ENCODE results near the gene SLIT3. TPM values are rescaled to one million over a fixed set of nuclear protein-coding genes. Genes with fewer than 3 reads are reported as not detected.

SLIT3 gene
- total RNA-seq, 2 experiments from 2014 or later: 0.15 TPM; not detected in 1

DNA sequence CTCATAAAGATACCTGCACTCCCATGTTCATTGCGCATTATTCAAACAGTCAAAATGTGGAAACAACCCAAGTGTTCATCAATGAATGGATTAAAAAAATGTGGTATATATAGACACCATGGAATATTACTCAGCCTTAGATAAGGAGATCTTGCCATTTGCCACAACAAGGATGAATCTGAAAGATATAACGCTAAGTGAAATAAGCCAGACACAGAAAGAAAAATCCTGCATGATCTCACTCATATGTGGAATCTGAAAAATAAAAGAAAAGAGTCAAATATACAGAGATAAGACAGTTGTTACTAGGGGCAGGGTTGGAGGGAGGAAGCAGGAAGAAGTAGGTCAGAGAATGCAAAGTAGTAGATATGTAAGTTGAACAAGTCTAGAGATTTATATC is 17.6 kb upstream of the SLIT3 start:
- CTCF ChIA-PET: no interaction called here
- Mint-ChIP-seq H3K4me1 (no peaks in the 10 kb centered on the region), H3K4me3 (no peak overlapping the region), H3K27ac (no peak overlapping the region), H3K9me3 (no peaks in the 10 kb centered on the region), H3K27me3 (peaks cover 23% of the 10 kb centered on the region), H3K36me3 (ENCODE audit: low read depth) (no peaks in the 10 kb centered on the region)
- no peak for DNase-seq
- POLR2A ChIA-PET: no interaction called here

DNA sequence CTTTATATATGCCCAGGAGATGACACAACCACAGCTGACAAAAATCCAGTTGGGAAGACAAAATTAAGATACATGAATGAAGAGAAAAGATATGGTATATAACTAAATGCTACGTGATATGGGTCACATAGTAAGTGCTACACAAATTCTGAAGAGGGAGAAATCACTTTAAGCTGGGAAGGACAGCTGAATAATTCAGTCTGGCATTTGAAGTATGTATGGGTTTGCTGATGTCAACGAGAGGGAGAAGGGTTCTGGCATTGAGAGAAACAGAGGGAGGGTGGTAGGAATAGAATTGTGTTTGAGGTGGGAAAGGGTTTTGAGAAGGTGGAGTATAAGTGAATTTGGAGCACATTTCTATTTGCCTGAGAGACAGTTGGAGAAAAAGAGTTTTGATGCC is 6.7 kb upstream of the SLIT3 start:
- H3K4me1 Mint-ChIP-seq: no peaks in the 10 kb centered on the region
- no peaks in the 10 kb centered on the region for H3K9me3 Mint-ChIP-seq
- ChIA-PET POLR2A (no interaction called here), CTCF (no interaction called here)
- H3K36me3 Mint-ChIP-seq (ENCODE audit: low read depth): no peaks in the 10 kb centered on the region
- DNase-seq: no peak
- no peak overlapping the region for H3K4me3 Mint-ChIP-seq
- H3K27ac Mint-ChIP-seq: no peak overlapping the region
- peaks cover 25% of the 10 kb centered on the region for H3K27me3 Mint-ChIP-seq

DNA sequence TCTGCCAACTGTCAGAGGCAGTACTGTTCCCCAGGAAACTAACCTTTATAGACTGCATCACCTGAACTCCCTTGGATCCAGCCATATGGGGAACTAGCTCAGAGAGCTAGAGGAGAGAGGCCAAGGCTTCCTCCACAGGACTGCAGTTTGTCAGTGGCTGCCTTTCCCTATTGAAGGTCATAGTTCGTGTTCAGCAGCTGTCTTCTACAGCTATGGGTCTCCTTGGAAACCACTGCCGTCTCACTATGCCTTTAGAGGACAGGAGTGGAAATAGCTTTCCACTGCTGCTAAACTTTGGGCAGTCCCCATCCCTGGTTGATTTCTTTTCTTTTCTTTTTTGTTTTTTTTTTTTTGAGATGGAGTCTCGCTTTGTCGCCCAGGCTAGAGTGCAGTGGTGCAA is 4.4 kb upstream of the SLIT3 start:
- ChIA-PET CTCF (interaction anchor here (1.1 kb wide), 1 partner anchor 10 kb away, joined by 3 read pairs; no protein-coding TSS in a partner anchor), POLR2A (no interaction called here)
- no peak overlapping the region for H3K4me3 Mint-ChIP-seq
- H3K27ac Mint-ChIP-seq: no peak overlapping the region
- H3K9me3 Mint-ChIP-seq: no peaks in the 10 kb centered on the region
- H3K27me3 Mint-ChIP-seq: peaks cover 41% of the 10 kb centered on the region
- H3K36me3 Mint-ChIP-seq (ENCODE audit: low read depth): no peaks in the 10 kb centered on the region
- no peak for DNase-seq
- H3K4me1 Mint-ChIP-seq: peaks cover 9% of the 10 kb centered on the region

DNA sequence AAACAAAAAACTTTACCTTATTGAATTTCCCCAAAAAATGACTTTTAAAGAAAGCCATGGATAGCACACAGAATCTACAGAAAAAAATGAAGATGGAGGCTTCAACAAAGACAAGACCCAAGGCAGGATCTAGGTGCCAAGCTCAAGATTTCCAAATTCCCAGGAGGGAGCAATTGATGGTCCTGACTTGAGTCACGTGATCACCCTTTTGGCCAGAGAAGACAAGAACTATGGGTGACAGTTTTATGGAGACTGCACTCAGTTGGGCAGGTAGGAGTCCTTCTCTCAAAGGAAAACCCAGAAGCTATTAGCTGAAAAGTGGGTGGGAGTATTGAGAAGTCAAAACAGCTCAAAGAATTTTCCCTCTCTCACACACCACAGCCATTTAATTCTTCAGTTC is 3.2 kb upstream of the SLIT3 start:
- Mint-ChIP-seq H3K27ac (no peak overlapping the region), H3K27me3 (peaks cover 51% of the 10 kb centered on the region), H3K4me1 (peaks cover 9% of the 10 kb centered on the region), H3K36me3 (ENCODE audit: low read depth) (no peaks in the 10 kb centered on the region), H3K9me3 (no peaks in the 10 kb centered on the region), H3K4me3 (no peak overlapping the region)
- CTCF ChIA-PET: no interaction called here
- POLR2A ChIA-PET: no interaction called here
- DNase-seq: no peak

DNA sequence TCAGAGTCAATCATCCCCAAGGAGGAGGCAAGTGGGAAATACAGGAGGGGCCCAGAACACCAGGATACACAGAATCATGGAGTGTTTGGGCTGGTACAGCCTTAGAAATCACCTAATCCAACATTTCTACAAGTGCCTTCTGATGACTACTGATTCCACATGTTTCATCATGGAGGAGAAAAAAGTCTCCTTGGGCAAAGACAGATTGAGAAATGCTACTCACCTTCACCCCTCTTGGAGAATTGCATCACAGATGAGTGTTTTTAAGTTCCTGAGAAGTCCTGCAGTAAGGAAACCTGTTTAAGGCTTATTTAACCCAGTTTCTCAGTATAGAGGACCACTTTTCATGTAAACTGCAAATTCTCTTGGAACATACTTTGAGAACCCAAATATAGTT is 2.2 kb upstream of the SLIT3 start:
- no peak overlapping the region for H3K4me3 Mint-ChIP-seq
- no peak overlapping the region for H3K27ac Mint-ChIP-seq
- ChIA-PET POLR2A (no interaction called here), CTCF (no interaction called here)
- peaks cover 58% of the 10 kb centered on the region for H3K27me3 Mint-ChIP-seq
- no peaks in the 10 kb centered on the region for H3K36me3 Mint-ChIP-seq (ENCODE audit: low read depth)
- DNase-seq: no peak
- H3K4me1 Mint-ChIP-seq: peaks cover 9% of the 10 kb centered on the region
- H3K9me3 Mint-ChIP-seq: no peaks in the 10 kb centered on the region

DNA sequence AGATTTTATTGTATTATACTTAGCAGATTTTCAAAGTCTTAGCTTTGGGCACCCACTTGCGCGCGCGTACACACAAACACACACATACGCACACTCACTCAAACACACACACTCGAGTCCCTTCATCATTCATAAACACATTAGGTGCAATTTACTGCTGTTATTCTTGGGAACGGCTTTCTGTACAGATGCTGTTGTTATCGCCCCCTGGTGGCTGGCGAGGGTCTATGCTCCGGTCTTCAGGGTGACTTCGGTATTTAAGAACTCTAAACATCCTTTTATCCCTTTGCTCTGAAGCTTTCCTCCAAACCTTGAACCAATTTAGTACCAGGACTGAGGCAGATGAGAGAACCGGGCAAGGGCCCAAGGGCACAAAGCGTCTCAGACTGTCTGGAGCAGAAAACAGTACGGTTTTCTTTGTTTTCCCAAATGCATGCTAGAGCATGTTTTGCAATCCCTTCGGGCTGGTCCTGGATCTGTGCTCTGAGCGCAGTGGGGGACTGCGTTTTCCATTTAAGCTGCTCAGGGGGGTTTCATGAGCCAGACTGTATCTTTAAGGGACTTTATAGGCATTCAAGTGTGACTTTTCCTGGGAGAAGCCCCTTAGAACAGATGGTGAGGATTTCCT is 1.7 kb upstream of the SLIT3 start:
- Mint-ChIP-seq H3K36me3 (ENCODE audit: low read depth) (no peaks in the 10 kb centered on the region), H3K4me3 (no peak overlapping the region), H3K4me1 (peaks cover 9% of the 10 kb centered on the region), H3K9me3 (no peaks in the 10 kb centered on the region), H3K27ac (no peak overlapping the region), H3K27me3 (peaks cover 58% of the 10 kb centered on the region)
- DNase-seq: peak; percentile 71
- CTCF ChIA-PET: no interaction called here
- POLR2A ChIA-PET: no interaction called here

DNA sequence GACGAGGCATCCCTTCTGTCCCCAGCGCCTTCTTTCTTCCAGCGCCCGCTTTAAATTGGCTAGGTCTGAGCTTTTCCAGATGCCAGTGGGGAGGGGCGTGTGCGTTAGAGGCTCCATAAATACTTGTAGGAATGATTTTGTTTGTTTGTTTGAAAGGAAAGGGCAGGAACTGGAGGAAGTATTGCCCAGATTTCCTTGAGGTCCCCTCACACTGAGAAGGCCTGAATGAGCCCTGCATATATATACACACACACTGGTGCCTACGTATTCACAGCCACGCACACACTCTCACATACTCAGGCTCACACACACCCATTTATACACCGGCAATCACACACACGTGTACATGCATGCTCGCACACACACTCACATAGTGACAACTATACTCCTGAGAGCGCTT is 1.0 kb upstream of the SLIT3 start:
- no peak overlapping the region for H3K27ac Mint-ChIP-seq
- CTCF ChIA-PET: no interaction called here
- H3K27me3 Mint-ChIP-seq: peaks cover 58% of the 10 kb centered on the region
- H3K4me1 Mint-ChIP-seq: peaks cover 9% of the 10 kb centered on the region
- no peak for DNase-seq
- H3K4me3 Mint-ChIP-seq: no peak overlapping the region
- POLR2A ChIA-PET: no interaction called here
- no peaks in the 10 kb centered on the region for H3K36me3 Mint-ChIP-seq (ENCODE audit: low read depth)
- H3K9me3 Mint-ChIP-seq: no peaks in the 10 kb centered on the region

DNA sequence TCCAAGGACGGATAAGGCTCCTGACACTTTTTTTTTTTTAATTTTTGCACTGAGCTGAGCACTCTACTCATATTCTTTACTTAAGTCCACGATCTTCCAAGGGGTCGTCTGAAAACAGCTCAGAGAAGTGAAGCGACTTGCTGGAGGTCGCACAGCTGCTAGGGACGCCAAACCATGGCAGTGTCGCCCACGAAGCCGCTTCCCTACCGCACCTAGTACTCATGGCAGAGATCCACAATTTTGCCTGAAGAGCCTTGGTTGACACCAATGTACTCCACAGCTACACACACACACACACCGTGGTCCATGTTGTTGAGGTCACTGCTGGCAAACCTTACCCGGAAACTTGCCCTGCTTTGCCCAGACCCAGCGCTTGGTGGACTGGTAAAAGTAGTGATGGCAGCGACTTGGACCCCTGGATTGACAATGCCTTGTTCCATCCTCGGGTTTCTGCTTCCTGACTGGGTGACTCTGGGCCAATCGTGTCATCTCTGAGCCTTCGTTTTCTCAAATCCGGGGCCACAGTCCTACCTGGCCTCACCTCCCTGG is 521 bp upstream of the SLIT3 start:
- CTCF ChIA-PET: no interaction called here
- Mint-ChIP-seq H3K4me1 (peaks cover 9% of the 10 kb centered on the region), H3K4me3 (no peak overlapping the region), H3K36me3 (ENCODE audit: low read depth) (no peaks in the 10 kb centered on the region), H3K9me3 (no peaks in the 10 kb centered on the region), H3K27ac (no peak overlapping the region), H3K27me3 (peaks cover 55% of the 10 kb centered on the region)
- POLR2A ChIA-PET: no interaction called here
- no peak for DNase-seq

DNA sequence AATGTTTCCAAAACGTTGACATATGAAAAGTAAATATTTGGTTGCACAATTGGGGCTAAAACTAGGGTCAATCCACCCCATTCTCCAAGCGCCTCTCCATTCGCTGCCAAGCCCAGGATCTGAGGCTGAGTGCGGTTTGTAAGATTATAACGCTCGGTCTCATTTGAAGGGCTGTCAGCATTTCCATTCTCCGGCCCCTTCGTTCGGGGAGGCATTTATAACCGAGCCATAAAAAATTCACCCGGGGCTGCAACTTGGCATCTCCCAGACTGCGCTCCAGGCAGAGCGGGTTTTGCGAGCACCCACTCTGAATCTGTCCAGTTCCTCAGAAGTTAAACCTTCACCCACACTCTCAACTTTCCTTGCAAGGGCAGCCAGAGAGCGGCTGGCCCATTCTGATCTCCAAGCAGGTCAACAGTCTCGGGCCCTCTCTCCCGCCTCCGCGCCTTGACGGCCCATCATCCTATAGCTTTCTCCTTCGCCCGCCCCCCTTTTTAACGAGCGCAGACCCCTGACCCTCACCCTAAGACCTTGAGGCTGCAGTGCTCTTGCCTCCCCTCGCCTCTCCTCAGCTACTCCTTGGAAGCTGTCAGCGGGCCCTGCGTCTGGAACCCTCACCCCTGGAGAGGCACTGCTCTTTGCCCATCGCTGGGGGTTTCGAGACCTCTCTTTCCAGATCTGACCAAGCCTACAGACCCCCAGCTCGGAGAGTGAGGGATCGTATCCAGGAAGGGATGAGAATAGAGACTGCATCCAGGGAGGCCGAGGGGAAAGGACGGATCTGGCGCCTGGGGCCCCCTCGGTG is 1.1 kb downstream of the SLIT3 start:
- CTCF ChIA-PET: no interaction called here
- H3K9me3 Mint-ChIP-seq: no peaks in the 10 kb centered on the region
- H3K4me1 Mint-ChIP-seq: peaks cover 9% of the 10 kb centered on the region
- no peak overlapping the region for H3K27ac Mint-ChIP-seq
- no peak for DNase-seq
- no peak overlapping the region for H3K4me3 Mint-ChIP-seq
- POLR2A ChIA-PET: no interaction called here
- H3K36me3 Mint-ChIP-seq (ENCODE audit: low read depth): no peaks in the 10 kb centered on the region
- H3K27me3 Mint-ChIP-seq: peaks cover 55% of the 10 kb centered on the region

DNA sequence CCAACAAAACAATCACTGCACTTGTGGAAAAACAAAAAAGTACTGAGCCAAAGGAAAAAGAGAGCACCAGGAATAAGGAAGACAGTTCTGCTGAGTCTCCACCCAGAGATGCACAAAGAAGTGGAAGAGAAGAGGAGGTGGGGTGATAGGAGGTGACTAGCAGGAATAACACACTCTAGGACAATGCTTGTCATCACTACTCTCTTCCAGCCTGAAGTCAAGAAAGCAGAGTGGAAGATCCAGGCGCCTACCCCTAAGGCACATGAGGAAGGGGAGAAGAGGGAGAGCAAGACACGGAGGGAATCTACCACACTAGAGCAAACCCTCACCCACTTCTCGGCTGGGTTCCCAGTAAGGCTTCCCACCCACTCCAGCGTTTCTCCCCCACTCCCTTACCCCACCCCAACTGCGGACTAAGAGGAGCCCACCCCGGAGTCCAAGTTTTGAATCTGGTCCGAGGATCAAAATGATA is 1.7 kb downstream of the SLIT3 start:
- Mint-ChIP-seq H3K36me3 (ENCODE audit: low read depth) (no peaks in the 10 kb centered on the region), H3K4me1 (peaks cover 9% of the 10 kb centered on the region), H3K9me3 (no peaks in the 10 kb centered on the region), H3K4me3 (no peak overlapping the region), H3K27ac (no peak overlapping the region), H3K27me3 (peaks cover 51% of the 10 kb centered on the region)
- POLR2A ChIA-PET: no interaction called here
- DNase-seq: no peak
- CTCF ChIA-PET: no interaction called here

DNA sequence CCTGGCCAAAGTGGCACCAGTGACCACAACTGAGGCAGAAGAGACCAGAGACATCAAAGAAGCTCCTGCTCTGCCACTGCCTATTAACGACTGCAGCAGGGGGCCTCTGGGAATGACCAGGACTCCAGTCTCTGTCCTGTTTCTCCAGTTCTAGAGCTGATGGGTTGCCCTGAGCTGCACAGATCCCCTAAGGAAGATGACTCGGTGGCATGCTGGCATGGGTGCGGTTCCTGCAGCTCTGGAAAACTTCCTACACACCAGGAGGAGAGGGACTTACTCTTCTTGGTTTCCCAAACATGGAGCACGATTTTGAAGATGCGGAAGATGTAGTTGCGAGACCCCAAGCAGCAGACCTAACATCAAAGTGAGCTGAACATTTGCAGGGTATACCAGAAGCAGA is 2.7 kb downstream of the SLIT3 start:
- POLR2A ChIA-PET: no interaction called here
- no peaks in the 10 kb centered on the region for H3K36me3 Mint-ChIP-seq (ENCODE audit: low read depth)
- H3K27me3 Mint-ChIP-seq: peaks cover 41% of the 10 kb centered on the region
- CTCF ChIA-PET: no interaction called here
- peaks cover 9% of the 10 kb centered on the region for H3K4me1 Mint-ChIP-seq
- H3K4me3 Mint-ChIP-seq: no peak overlapping the region
- H3K9me3 Mint-ChIP-seq: no peaks in the 10 kb centered on the region
- no peak overlapping the region for H3K27ac Mint-ChIP-seq
- DNase-seq: no peak

DNA sequence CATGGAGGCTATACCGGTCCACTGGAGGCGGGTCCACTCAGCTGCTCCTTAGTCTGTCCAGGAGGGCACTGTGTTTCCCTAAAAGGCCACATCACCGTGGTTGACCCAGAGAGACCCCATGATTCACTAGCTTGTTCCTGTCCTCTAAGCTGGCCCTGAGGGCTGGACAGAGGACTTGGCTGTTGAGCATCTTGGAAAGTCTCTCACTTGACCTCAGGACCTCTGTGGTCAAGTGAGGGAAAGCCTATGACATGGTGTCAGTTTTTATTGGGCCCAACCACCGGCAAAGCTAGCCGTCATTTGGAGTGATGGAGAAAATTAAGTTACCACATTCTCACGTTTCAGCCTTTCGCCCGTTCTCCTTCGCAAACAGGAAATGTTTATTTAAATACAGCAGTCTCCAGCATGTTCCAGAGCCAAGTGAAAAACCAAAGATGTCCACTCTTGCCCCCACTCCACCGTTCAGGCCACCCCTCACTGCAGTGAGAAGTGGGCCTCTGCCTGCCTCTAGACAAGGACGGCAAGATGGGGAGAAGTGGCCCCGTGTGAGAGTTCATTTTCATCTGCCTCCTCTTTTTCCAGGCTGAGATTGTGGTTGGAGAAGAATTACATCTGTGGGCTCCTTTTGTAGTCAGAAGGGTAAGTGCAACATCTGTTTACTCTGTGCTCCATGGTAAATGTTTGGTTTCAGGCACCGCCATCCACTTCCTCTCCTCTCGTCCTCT is 4.4 kb downstream of the SLIT3 start:
- ChIA-PET CTCF (no interaction called here), POLR2A (no interaction called here)
- Mint-ChIP-seq H3K36me3 (ENCODE audit: low read depth) (no peaks in the 10 kb centered on the region), H3K4me1 (no peaks in the 10 kb centered on the region), H3K27me3 (peaks cover 28% of the 10 kb centered on the region), H3K9me3 (no peaks in the 10 kb centered on the region), H3K27ac (no peak overlapping the region), H3K4me3 (no peak overlapping the region)
- no peak for DNase-seq

DNA sequence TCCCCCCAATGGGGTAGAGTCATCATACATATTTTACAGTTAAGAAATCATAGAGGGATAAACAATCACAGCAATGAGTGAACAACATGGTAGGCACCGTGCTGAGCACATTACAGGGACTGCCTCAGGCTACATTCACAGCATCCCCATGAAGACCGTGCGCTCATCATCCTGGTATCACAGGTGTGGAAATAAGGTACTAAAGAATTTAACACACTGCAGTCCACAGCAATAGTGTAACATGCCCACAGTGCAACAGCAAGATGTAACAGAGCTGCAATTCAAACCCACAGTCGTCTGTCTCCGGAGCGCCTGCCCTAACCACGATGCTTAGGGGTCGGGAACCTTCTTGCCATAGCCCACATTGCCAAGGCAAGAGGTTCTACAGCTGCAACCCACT is 5.6 kb downstream of the SLIT3 start:
- Mint-ChIP-seq H3K36me3 (ENCODE audit: low read depth) (no peaks in the 10 kb centered on the region), H3K27me3 (peaks cover 23% of the 10 kb centered on the region), H3K4me1 (no peaks in the 10 kb centered on the region), H3K27ac (no peak overlapping the region), H3K4me3 (no peak overlapping the region), H3K9me3 (no peaks in the 10 kb centered on the region)
- DNase-seq: no peak
- ChIA-PET CTCF (interaction anchor here (1.1 kb wide), 1 partner anchor 11 kb away, joined by 3 read pairs; no protein-coding TSS in a partner anchor), POLR2A (no interaction called here)
